ENCODE data around the gene ZFYVE16.
"Not testable (repeated sequence)": the region's sequence is repeated elsewhere in the genome, so short reads cannot be mapped to it uniquely, and the experiment has no call there.

Gene ZFYVE16

DNA sequence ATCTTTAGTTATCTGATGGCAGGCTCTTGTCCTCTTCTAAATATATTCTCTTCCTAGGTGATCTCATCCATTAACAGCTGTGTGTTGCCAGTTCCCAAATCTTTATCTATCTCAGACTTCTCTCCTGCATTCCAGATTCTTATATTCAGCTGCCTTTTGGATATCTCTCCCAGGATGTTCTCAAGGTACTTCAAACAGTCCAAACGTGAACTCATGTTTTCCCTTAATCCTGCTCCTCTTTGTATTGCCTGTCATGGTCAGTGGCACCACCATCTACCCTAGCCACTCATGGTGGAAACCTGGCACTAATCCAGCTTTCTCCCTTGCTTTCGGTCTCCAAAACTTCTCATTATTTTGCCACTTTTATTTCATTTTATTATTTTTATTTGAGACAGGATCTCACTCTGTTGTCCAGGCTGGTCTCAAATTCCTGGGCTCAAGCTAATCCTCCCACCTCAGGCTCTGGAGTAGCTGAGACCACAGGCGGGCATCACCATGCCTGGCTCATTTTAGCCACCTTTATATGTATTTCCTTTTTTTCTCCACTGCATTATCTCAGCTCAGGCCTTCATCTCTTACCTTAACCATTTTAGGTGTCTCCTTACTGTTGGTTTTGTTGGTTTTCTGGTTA, 3.8 kb downstream of the ZFYVE16 start:
- FAIRE-seq, result no peak

DNA sequence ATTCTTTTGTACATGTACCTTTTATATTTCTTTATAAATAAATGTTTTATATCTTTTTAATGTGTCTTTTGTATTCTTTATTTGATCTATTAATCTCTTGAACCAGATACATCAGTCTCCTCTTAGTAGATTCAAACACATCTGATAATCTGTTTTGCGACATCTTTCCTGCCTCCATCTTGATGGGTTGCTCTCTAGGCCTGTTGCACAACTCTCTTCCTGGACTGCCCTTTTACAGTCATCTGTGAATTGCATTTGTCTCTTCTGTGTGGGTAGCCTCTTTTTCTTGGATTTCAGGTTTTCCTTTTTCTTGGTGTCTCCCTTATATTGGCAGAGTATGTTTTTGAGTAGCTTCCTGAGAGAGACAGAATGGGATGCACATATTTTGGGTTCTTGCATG, 6.2 kb downstream of the ZFYVE16 start:
- FAIRE-seq, result no peak

DNA sequence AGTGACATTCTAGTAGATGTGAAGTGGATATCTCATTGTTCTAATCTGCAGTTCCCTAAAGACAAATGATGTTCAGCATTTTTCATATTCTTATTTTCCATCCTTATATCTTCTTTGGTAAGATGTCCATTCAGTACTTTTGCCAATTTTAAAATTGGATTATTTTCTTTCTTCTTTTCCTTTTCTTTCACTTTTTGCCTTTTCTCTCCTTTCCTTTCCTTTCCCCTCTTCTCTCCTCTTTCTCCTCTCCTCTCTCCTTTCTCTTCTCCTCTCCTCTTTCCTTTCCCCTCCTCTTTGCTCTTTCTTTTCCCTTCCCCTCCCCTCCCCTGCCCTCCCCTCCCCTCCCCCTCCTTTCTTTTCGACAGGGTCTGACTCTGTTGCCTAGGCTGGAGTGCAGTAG, 10.1 kb downstream of the ZFYVE16 start:
- FAIRE-seq, result no peak

DNA sequence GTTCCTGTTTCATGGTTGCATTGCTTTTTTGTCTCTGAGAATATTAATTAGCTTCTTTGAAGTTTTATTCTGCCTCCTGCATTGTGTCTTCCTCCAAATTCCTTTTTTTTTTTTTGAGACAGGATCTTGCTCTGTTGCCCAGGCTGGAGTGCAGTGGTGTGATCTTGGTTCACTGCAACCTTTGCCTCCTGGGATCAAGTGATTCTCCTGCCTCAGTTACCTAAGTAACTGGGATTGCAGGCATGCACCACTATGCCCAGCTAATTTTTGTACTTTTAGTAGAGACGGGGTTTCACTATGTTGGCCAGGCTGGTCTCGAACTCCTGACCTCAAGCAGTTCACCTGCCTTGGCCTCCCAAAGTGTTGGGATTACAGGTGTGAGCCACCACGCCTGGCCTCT, 16.5 kb downstream of the ZFYVE16 start:
- not testable (repeated sequence) for FAIRE-seq

DNA sequence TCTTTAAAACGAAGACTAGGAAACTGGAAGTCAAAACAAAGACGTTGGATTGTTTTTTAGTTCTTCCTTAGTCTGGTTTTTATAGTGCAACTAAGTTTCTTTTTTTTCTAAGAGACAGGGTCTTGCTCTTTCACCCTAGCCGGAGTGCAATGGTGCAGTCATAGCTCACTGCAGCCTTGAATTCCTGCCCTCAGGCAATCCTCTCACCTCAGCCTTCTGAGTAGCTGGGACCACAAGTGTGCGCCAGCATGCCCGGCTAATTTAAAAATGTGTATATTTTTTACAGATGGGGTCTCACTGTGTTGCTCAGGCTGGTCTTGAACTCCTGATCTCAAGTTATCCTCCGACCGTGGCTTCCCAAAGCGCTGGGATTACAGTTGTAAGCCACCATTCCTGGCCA, 27.6 kb downstream of the ZFYVE16 start:
- no peak for FAIRE-seq

DNA sequence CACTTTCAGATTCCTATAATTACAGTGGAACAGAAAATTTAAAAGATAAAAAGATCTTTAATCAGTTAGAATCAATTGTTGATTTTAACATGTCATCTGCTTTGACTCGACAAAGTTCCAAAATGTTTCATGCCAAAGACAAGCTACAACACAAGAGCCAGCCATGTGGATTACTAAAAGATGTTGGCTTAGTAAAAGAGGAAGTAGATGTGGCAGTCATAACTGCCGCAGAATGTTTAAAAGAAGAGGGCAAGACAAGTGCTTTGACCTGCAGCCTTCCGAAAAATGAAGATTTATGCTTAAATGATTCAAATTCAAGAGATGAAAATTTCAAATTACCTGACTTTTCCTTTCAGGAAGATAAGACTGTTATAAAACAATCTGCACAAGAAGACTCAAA, 29.5 kb downstream of the ZFYVE16 start:
- no peak for FAIRE-seq

DNA sequence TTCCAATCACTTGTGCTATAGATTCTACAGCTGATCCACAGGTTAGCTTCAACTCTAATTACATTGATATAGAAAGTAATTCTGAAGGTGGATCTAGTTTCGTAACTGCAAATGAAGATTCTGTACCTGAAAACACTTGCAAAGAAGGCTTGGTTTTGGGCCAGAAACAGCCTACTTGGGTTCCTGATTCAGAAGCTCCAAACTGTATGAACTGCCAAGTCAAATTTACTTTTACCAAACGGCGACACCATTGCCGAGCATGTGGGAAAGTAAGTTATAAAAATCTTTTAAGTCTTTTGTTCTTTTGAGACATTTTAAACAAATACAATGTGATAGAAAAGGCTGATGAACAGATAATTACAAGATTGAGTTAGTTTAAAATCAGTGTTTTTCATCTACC, 30.9 kb downstream of the ZFYVE16 start:
- no peak for FAIRE-seq

DNA sequence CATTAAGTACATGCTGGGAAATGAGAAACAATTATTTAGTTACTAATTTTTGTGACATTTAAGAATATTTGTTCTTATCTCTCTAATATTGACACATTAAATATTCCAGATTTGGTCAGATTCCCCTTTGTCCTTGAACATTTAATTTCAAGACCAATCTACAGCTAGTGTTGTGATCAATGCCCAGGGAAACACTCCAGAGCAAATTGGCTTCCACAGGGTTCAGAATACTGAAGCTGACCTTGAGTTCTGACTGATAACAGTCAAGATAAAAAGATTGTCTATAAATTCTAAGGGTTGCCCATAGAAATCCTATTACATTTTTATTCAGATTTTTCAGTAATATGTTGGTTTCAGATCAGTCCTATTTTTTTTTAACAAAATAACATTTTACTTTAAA, 31.3 kb downstream of the ZFYVE16 start:
- peak; percentile 76 for FAIRE-seq

DNA sequence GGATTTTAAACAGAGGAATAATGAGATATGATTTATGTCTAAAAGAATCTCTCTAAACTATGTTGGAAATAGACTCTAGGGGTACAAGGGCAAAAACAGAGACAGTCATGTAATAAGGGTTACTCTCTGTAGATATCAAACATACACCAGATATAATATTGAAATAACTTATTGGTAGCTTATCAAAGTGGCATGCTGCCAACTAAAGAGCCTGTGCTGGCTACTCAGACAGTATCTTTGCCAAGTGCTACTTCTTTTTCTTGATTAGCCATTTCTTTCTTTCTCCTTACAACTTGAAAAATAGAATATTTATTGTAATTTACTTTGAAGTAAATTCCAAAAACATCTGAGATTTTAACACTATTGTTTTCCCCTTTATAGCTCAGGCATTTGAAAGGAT, 34.9 kb downstream of the ZFYVE16 start:
- no peak for FAIRE-seq

DNA sequence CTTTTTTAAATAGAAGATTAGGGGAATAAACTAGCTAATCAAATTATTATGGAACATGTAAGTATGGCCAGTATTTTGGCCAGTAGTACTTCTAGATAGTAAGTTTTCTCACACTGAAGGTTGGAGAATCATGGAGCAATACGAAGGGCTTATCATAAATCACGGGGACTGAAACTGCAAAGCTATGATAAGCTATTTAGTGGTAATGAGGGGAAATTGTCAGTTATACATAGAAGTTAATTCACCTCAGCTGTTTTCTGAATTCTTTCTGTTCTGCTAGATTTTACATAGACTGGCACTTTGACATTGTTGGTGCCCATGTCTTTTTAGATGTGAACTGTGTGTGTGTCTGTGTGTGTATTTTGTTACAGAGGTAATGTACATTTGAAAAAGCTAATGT, 45.5 kb downstream of the ZFYVE16 start:
- no peak for FAIRE-seq

DNA sequence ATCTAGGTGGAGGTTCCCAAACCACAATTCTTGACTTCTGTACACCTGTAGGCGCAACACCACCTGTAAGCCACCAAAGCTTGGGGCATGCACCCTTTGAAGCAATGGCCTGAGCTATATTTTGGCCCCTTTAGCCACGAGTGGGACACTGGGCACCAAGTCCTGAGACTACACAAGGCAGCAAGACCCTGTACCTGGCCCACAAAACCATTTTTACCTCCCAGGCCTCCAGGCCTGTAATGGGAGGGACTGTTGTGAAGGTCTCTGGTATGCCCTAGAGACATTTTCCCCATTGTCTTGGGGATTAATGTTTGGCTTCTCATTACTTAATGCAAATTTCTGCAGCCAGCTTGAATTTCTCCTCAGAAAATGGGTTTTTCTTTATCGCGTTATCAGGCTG, 55.4 kb downstream of the ZFYVE16 start:
- FAIRE-seq, result no peak

DNA sequence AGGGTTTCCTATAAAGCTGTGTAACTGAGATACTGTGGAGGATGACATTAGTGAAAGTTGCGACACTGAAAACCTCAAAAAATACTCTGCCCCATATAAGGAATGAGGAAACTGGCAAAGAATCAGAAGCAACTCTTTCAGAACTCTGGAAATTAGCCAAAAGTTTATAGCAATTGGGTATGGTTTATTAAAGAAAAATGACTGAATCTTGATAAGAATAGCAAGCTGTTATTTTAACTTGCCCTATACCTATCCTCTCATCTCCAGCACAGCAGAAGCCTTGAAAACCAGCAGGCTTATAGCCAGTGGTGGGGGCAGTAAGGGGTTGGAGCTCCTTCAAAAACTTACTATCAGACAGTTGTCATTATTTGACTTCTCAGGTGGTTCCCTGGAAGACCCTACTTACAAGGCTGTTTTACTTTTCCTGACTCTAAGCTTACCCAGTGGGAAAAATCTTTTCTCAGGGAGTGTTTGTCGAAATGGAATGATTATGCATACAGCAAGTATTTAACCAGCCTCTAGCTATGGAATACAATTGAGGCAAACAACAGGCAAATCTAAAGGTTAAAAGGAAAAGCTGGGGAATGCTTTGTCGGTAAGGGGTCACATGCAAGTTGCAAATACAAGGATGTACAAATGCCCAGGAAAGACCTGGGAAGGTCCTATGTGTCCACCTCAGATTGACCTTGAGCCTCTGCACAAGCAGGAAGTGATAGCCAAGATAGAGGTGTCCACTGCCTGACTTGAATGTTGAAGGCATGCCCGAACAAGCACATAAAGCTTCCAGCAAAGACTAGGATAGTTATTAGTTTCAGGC, 59.0 kb downstream of the ZFYVE16 start:
- FAIRE-seq, result no peak

DNA sequence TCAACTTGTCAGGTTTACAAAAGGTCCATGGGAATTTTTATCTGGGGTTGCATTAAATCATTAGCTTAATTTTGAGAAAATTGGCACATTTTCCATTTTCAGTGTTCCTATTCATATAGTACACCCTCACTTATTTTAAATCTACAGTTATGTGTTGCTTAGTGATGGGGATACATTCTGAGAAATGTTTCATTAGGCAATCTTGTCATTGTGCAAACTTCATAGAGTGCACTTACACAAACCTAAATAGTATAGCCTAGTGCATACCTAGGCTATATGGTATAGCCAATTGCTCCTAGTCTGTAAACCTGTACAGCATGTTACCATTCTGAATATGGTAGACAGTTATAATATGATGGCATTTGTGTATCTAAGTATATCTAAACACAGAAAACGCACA, 60.3 kb downstream of the ZFYVE16 start:
- FAIRE-seq, result no peak

DNA sequence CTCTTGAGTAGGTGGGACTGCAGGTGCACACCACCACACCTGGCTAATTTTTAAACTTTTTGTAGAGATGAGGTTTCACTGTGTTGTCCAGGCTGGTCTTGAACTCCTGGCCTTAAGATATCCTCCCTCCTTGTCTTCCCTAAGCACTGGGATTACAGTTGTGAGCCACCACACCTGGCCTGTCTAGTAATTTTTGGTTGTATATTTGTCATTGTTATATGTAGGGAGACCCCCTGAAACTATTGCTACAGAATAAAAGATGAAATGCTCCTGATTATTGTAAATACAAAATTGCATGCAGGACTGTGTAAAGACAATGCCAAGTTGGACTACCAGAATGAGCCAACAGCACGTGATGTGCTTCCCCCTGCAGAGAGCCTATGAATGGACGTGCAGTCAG, 62.8 kb downstream of the ZFYVE16 start:
- FAIRE-seq, result not testable (repeated sequence)

DNA sequence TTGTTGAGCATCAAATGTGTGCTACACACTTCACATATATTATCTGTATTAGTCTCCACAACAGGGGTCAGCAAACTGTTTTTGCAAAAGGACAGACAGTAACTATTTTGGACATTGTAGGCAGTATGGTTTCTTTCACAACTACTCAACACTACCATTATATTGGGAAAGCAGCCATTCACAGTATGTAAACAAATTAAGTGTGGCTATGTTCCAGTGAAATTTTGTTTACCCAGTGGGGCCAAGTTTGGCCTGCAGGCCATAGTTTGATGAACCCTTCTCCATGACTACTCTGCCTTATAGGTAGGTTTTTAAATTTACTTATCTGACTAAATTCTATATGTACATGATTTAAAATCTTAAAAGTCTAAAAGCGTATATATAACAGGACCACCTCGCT, 67.1 kb downstream of the ZFYVE16 start:
- FAIRE-seq, result no peak

DNA sequence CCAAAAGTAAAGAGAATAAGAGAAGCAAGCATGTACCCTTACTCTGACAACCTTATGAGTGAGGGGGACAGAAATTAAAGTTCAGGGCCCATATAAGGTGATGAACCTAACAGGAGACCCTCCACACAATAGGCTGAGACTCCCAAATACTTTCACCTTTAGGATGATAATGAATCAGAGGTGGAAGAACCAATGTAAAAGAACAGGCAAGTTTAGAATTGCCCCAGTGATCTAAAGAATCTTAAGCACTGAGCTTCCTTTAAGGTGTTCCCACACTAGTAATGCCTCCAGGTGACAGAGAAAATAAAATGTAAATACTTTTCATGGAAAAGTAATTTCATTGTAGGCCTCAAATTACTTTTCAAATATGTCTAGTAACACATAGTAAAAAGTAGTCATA, 71.8 kb downstream of the ZFYVE16 start:
- no peak for FAIRE-seq

DNA sequence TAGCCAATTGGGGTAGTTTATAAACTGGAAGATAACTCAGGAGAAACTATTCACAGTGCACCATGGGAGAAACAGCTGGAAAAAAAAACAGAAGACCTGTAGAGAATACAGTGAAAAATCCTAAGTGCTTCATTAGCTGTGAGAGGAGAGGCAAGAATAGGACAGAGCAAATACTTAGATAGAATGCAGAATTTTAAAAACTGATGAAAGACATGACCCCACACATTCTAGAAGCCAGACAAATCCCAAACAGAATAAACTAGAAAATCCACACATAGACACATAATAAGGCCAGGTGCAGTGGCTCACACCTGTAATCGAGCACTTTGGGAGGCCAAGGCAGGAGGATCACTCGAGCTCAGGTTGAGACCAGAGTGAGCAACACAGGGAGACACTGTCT, 72.5 kb downstream of the ZFYVE16 start:
- no peak for FAIRE-seq

DNA sequence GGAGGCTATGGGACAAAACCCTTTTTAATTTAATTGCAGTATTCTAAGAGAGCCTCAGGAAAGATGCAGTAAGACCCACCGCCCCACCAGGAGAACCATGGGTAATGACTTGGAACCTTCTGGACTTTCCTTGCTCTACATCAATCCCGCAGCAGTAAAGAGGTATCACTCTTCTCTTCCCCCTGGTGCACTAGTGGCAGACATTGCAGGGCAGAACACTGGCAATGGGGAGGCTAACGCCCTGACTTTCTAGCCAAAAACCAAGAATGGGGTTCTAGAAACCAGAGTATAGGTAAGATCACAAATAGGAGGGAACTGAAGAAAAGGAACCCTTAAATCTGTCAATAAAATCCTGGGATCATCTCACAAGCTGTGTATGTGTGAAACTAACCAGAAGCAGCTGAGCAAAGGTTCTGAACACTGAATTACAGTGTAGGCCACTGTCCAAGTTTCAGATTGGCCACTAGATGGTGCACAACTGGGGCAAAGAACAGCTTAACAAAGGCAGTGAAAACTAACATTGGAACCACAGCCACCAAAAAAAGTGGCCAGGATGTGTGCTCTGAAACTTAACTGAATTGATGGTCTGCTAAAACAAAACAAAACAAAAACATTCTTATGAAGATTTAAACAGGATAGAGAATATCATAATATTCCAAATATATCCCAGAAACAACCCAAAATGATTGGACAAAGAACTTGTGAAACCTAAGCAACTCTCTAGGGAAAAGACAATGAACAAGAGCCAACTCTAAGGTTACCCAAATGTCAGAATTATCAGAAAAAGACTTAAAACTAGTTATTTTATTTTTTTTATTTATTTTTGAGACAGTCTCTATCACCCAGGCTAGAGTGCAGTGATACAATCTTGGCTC, 73.4 kb downstream of the ZFYVE16 start:
- FAIRE-seq, result peak; percentile 93

DNA sequence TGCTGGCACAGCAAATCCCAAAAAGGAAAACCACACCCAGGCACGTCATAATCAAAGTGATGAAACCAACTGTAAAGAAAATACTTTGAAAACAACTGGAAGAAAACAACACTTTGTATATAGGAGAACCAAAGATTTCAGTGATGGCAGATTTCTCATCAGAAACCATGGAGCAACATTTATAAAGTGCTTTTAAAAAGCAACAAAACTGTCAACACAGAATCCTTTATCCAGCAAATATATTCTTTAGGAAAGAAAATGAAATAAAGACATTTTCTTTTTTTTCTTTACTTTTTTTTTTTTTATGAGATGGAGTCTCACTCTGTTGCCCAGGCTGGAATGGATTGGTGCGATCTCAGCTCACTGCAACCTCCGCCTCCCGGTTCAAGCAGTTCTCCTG, 74.7 kb downstream of the ZFYVE16 start:
- FAIRE-seq, result no peak

DNA sequence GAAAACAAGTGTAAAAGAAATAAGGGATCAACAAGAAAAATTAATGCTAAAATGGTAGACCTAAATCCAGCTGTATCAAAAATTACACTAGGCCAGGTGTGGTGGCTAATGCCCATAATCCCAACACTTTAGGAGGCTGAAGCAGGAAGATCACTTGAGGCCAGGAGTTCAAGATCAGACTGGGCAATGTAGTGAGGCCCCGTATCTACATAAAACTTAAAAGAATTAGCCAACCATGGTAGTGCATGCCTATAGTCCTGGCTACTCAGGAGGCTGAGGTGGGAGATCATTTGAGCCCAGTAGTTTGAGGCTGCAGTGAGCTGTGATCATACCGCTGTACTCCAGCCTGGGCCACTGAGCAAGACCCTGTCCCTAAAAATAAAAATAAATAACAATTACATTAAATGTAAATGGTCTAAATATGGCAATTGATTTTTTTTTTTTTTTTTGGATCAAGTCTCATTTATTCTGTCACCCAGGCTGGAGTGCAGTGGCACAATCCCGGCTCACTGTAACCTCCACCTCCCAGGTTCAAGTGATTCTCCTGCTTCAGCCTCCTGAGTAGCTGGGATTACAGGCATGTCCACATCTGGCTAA, 75.9 kb downstream of the ZFYVE16 start:
- FAIRE-seq, result no peak

DNA sequence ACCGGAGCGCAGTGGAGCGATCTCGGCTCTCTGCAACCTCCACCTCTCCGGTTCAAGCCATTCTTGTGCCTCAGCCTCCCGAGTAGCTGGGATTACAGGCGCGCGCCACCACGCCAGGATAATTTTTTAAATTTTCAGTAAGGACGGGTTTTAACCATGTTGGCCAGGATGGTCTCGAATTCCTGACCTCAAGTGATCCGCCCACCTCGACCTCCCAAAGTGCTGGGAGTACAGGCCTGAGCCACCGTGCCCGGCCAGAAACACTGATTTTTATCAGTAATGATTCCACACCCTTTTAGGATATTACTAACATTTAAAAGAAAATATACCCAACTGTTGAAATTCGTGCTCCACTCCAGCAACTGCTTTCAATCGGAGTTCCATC, 79.6 kb downstream of the ZFYVE16 start:
- FAIRE-seq, result no peak

DNA sequence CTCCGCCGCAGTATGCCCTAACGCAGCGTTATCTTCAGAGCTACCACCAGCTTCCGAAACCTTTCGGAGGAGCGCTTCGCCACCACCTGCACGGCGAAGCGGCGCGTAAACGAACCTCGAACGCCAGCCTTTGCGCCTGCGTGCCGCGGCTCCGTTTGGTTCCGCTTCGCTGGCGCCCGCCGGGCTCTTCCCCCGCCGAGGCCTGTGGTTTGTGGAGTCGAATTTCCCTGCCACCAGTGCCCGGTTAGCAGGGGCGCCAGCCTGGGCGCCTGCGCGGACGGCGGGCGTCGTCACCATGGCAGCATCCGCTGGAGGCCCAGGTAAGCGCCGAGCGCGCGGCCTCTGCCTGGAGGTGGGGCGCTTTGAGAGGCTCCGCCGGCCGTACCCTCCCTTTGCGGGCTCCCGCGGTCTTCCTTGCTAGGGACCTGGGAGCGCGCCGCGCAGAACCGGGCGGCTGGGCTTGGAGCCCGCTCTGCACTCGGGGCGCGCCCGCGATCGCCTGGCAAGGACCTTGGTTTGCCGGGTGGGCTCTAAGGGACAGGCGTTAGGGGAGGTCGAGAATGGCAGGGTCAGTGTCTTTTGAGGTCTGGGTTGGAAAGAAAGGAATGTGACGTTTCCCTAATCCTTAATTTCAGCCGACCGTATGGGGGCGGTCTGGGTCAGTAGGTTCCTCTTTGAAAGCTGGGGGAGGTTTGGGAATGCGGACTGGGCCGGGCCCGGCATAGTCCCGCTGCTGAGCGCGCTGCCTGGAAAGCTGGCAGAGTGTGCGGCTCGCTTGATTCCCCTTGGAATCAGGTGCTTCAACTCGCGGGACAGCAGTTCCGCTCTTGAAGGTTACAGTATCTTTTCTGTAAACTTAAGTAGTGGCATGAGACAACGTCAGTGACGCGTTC, 80.2 kb downstream of the ZFYVE16 start, which contains the start of gene FAM151B:
Gene FAM151B, plus strand, starts transcription at position 272 of the 893 bp plus-strand sequence. Its CDS starts 24 bp downstream, at position 296.
- peak; percentile 70 for FAIRE-seq
